Heart left ventricle (tissue), 16 donors: ENCODE results near the gene TLE2. TPM values are rescaled to one million over a fixed set of nuclear protein-coding genes. Genes with fewer than 3 reads are reported as not detected.

ENCODE experiments used
- ATAC-seq, 4 donors: fragments of 200-7000 bp; cut with Tn5 transposase; one replicate each; pipeline ENCODE4 v1.9.1; 2020 to 2022; ENCODE audit warnings: moderate library complexity in 4 of 4, mild to moderate bottlenecking in 3 of 4, moderate number of reproducible peaks in 1 of 4
- DNase-seq, 5 donors: peaks; one replicate each; pipeline ENCODE4 v3.0.0-alpha.2; 2020
- H3K27ac ChIP-seq, 12 donors: fragments of 200-600 bp; sonication (generic) in 4 of 12; one replicate each; pipeline versions ENCODE4 v1.5.0 to v1.8.0; 2016 to 2022; ENCODE audit warnings: mild to moderate bottlenecking in 2 of 12
- H3K27me3 ChIP-seq, 9 donors: fragments of 200-600 bp; sonication (generic) in 2 of 9; one replicate each; pipeline versions ENCODE4 v1.5.1 to v1.8.0; 2016 to 2022; ENCODE audit warnings: mild to moderate bottlenecking in 3 of 9
- H3K36me3 ChIP-seq, 9 donors: fragments of 200-600 bp; sonication (generic) in 2 of 9; one replicate each; pipeline versions ENCODE4 v1.5.0 to v1.8.0; 2018 to 2022; ENCODE audit warnings: mild to moderate bottlenecking in 2 of 9
- H3K4me1 ChIP-seq, 12 donors: fragments of 200-600 bp; sonication (generic) in 4 of 12; one replicate each; pipeline versions ENCODE4 v1.5.0 to v1.8.0; 2016 to 2022; ENCODE audit warnings: mild to moderate bottlenecking in 3 of 12
- H3K4me3 ChIP-seq, 12 donors: fragments of 200-600 bp; sonication (generic) in 4 of 12; one replicate each; pipeline versions ENCODE4 v1.5.0 to v1.8.0; 2017 to 2022; ENCODE audit warnings: mild to moderate bottlenecking in 9 of 12, moderate library complexity in 4 of 12
- H3K9me3 ChIP-seq, 12 donors: fragments of 200-600 bp; sonication (generic) in 4 of 12; one replicate each; pipeline versions ENCODE4 v1.5.0 to v1.8.0; 2016 to 2022; ENCODE audit warnings: mild to moderate bottlenecking in 1 of 12
- POLR2A ChIP-seq, 2 donors: fragments of 450-650 bp; IDR thresholded peaks; one replicate each; pipeline ENCODE4 v1.6.1; 2017; ENCODE audit warnings: antibody characterized with exemption in 2 of 2, mild to moderate bottlenecking in 2 of 2, moderate library complexity in 2 of 2
- WGBS, 4 donors: extraction: QIAGEN DNeasy Blood & Tissue Kit in 2 of 4; methylation state at CpG; one replicate each; pipeline versions ENCODE4 v1.1.5 to v1.1.7; 2013 to 2018; 5-methylcytosine and 5-hydroxymethylcytosine counted together
- intact Hi-C, 10 donors: fragments of 100-400 bp; cut with DNase I; formaldehyde crosslinking; loops; one replicate each; pipeline versions ENCODE4 v1.11.1 to v1.14.2; 2022
- polyA plus RNA-seq, 2 donors: library from polyadenylated mRNA; stranded (reverse); fragments of 200-250 nt; gene quantifications; one replicate each; pipeline ENCODE4 v1.2.3, GENCODE V29; 2013
- total RNA-seq, 9 donors: library from RNA; depleted of rRNA in 2 of 9; stranded (reverse); fragments of >200 nt in 2 of 9; fragmentation: NEBNext Ultra II Directional in 3 of 9; extraction: Animal tissue kit (Norgen Biotek cat#: 25700) in 3 of 9; gene quantifications; one replicate each; pipeline versions ENCODE4 v1.1.0 to v1.2.4, GENCODE V29; 2016 to 2023
- TF ChIP-seq, protein P1 (sequence below), 12 donors: fragments of 200-600 bp; sonication (generic) in 4 of 12; IDR thresholded peaks; one replicate each; pipeline versions ENCODE4 v1.5.0 to v1.8.0; 2018 to 2022; ENCODE audit warnings: antibody characterized with exemption in 12 of 12, mild to moderate bottlenecking in 5 of 12
- donor health status: ischemic (EF 13 %, LVEDD 7.1; RV severe dilation, severe dysfunction).
- donor health status: healthy with polysubstance abuse.
- donor health status: DM: no; HTN: yes; CAD: no.
- donor health status: DM: no; HTN: no; CAD: no.
- donor health status: ischemic (EF 25% LVEDD 6.9; RV normal size, moderate dysfunction).
- donor health status: ischemic (EF 25% LVEDD 5.7; RV mildly dilated, moderate dysfunction).
- donor health status: healthy.
- donor health status: DM: yes; HTN: yes; CAD: no.
- donor health status: ischemic (EF 35%, LVEDD 5.7; RV mildly dilated, moderate dysfunction).
- donor health status: nonischemic (EF 11% LVEDD 7.7; RV severe dilation, severe dysfunction).
- donor health status: DM: yes; HTN: yes; CAD: no.
- donor health status: PGD.
- donor health status: ischemic (EF 29% LVEDD 5.4; RV normal size, mild dysfunction).
- donor health status: nonischemic (EF 23%, LVEDD 6.1; RV moderate dilation, normal function).

The TLE2 gene
- total and polyA plus RNA-seq, 11 donors: 34.6 to 75.1 (median 40.5) TPM

- Histone ChIP-seq H3K36me3 (peaks cover 0 to 80% (median 68%) of the 10 kb centered on the region in 9 donors), H3K27ac (peak overlapping the region; percentile 21 to 86 (median 76)), H3K4me3 (peak overlapping the region in 5 of 12 donors; percentile 5 to 22 (median 10)), H3K27me3 (no peaks in the 10 kb centered on the region), H3K4me1 (peaks cover 0 to 63% (median 46%) of the 10 kb centered on the region in 12 donors), H3K9me3 (no peaks in the 10 kb centered on the region)
- DNase-seq (no peak), ATAC-seq (no peak)
- intact Hi-C loops: no loop called here
- TF ChIP-seq POLR2A (IDR thresholded peaks at IDR 0.05): no peak
- TF ChIP-seq, protein P1, sequence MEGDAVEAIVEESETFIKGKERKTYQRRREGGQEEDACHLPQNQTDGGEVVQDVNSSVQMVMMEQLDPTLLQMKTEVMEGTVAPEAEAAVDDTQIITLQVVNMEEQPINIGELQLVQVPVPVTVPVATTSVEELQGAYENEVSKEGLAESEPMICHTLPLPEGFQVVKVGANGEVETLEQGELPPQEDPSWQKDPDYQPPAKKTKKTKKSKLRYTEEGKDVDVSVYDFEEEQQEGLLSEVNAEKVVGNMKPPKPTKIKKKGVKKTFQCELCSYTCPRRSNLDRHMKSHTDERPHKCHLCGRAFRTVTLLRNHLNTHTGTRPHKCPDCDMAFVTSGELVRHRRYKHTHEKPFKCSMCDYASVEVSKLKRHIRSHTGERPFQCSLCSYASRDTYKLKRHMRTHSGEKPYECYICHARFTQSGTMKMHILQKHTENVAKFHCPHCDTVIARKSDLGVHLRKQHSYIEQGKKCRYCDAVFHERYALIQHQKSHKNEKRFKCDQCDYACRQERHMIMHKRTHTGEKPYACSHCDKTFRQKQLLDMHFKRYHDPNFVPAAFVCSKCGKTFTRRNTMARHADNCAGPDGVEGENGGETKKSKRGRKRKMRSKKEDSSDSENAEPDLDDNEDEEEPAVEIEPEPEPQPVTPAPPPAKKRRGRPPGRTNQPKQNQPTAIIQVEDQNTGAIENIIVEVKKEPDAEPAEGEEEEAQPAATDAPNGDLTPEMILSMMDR (IDR thresholded peaks at IDR 0.05): no peak
- 49 to 57% (median 51%) methylated on average over 10 of the region's 10 CpGs for WGBS, 4 donors
Measured at GRCh38 chr19:3056417-3057088, 27.5 kb upstream of the TLE2 start.

DNA sequence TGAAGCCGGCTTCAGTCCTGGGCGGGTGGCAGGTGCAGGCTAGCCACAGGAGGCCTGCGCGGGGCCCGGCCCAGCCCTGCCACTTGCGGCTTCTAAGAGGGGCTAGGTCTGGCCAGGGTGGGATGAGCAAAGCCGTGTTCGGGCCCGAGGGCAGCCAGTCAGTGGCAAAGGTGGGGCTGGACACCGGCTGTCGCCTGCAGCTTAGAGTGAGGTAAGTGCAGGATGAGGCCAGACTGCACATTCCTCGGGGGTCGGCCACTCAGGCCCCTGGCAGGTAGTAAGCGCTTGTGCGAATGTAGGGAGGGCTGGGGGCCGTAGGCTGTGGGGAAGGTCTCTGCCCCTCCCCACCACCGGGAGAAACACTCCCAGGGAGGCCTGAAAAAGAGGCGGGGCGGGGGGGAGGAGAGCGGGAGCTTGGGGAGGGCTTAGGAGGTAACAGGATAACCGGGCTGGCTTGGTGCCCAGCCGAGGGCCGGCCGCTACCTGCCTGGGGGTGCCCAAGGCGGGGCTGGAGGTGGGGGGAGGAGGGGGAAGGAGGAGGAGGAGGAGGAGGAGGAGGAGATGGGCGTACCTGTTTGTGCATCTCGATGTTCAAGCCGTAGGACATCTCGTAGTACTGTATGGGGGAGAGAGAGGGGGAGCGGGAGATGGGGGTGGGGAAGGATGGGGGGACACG, 26.8 kb upstream of the TLE2 start:
- Histone ChIP-seq H3K27ac (peak overlapping the region in 3 of 12 donors; percentile 75 to 85 (median 78)), H3K36me3 (peaks cover 0 to 80% (median 68%) of the 10 kb centered on the region in 9 donors), H3K4me1 (peaks cover 0 to 59% (median 43%) of the 10 kb centered on the region in 12 donors), H3K9me3 (no peaks in the 10 kb centered on the region), H3K27me3 (no peaks in the 10 kb centered on the region), H3K4me3 (no peak overlapping the region)
- ATAC-seq (no peak), DNase-seq (no peak)
- WGBS, 4 donors: 49 to 63% (median 57%) methylated on average over 31 of the region's 31 CpGs
- TF ChIP-seq, protein P1 (IDR thresholded peaks at IDR 0.05): no peak
- no peak for TF ChIP-seq POLR2A (IDR thresholded peaks at IDR 0.05)
- intact Hi-C loops: no loop called here

DNA sequence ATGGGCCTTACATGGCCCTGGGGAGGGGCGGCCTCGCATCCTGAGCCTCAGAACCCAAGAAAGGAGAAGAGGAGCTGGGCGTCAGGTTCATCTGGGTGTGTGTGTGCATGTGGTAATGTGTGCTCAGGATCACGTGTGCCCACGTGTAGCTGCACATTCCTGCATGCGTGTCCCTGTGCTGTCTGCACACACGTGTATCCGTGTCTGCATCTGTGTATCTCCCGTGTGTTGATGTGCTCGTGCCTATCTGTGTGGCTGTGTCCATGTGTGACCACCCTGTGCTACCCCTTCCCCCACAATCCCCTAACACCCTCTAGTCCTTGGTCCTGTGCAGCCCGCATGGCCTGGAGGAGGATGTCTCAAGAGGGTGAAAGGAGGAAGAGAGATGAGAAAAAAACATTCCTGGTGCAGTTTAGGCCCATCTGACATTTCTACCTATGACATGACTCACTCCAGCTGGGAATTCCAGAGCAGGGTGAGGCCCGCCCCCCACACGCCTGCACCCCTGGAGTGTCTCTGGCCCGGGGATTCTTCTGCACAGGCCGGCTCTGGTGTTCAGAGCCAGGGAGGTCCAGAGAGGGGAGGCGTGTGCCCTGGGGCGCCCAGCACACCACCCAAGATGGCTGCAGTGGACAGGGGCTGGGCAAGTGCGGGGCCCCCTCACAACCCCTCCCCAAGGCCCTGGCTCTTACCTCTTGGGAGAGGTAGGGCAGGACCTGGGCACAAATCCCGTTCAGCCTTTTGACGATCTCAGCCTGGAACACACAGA, 26.1 kb upstream of the TLE2 start:
- Histone ChIP-seq H3K27ac (peak overlapping the region in 1 of 12 donors; percentile 85), H3K4me3 (no peak overlapping the region), H3K4me1 (peaks cover 0 to 52% (median 37%) of the 10 kb centered on the region in 12 donors), H3K9me3 (no peaks in the 10 kb centered on the region), H3K27me3 (no peaks in the 10 kb centered on the region), H3K36me3 (peaks cover 0 to 77% (median 68%) of the 10 kb centered on the region in 9 donors)
- intact Hi-C loops: no loop called here
- TF ChIP-seq POLR2A (IDR thresholded peaks at IDR 0.05): no peak
- TF ChIP-seq, protein P1 (IDR thresholded peaks at IDR 0.05): no peak
- ATAC-seq (no peak), DNase-seq (no peak)
- WGBS, 4 donors: 79 to 87% (median 82%) methylated on average over 20 of the region's 20 CpGs
